ENCODE data around the gene MICAL2.

MICAL2 gene

GRCh38 chr11:12160680-12161079 lies 50.3 kb downstream of the MICAL2 start:
- no peak for DNase-seq (ENCODE audit: low spot score)
- TF ChIP-seq CTCF (conservative IDR thresholded peaks at IDR 0.05; ENCODE audit: low read depth): no peak
- ChIA-PET CTCF (interaction anchor here (0.6 to 0.7 kb wide), 3 partner anchors 26 to 37 kb away, joined by 3 read pairs; no protein-coding TSS in a partner anchor), POLR2A (ENCODE audit: low non-redundant PET) (no interaction called here)
- H3K27ac ChIP-seq: peak overlapping the region; percentile 52

- ChIA-PET POLR2A (ENCODE audit: low non-redundant PET) (no interaction called here), CTCF (interaction anchor here (0.6 to 0.7 kb wide), 2 partner anchors 25 to 36 kb away, joined by 3 read pairs; no protein-coding TSS in a partner anchor)
- H3K27ac ChIP-seq: peak overlapping the region; percentile 52
- no peak for DNase-seq (ENCODE audit: low spot score)
- no peak for TF ChIP-seq CTCF (conservative IDR thresholded peaks at IDR 0.05; ENCODE audit: low read depth)
Measured at GRCh38 chr11:12161137-12161536, 50.7 kb downstream of the MICAL2 start.

- ChIA-PET CTCF (no interaction called here), POLR2A (ENCODE audit: low non-redundant PET) (no interaction called here)
- no peak for DNase-seq (ENCODE audit: low spot score)
- no peak for TF ChIP-seq CTCF (conservative IDR thresholded peaks at IDR 0.05; ENCODE audit: low read depth)
- H3K27ac ChIP-seq: peak overlapping the region; percentile 5; the same call in 1 of the 2 replicates
Measured at GRCh38 chr11:12161603-12162350, 51.4 kb downstream of the MICAL2 start.

GRCh38 chr11:12162652-12163051 lies 52.3 kb downstream of the MICAL2 start:
- no peak for TF ChIP-seq CTCF (conservative IDR thresholded peaks at IDR 0.05; ENCODE audit: low read depth)
- ChIA-PET POLR2A (ENCODE audit: low non-redundant PET) (no interaction called here), CTCF (interaction anchor here (1.0 kb wide), 1 partner anchor 71 kb away, joined by 4 read pairs; no protein-coding TSS in a partner anchor)
- peak overlapping the region; percentile 65; the same call in 1 of the 2 replicates for H3K27ac ChIP-seq
- no peak for DNase-seq (ENCODE audit: low spot score)

- ChIA-PET CTCF (interaction anchor here (1.0 kb wide), 1 partner anchor 70 kb away, joined by 4 read pairs; no protein-coding TSS in a partner anchor), POLR2A (ENCODE audit: low non-redundant PET) (interaction anchor here (0.7 kb wide), 1 partner anchor 53 kb away, joined by 4 read pairs; the partner anchor contains the start of gene MICAL2)
- no peak for TF ChIP-seq CTCF (conservative IDR thresholded peaks at IDR 0.05; ENCODE audit: low read depth)
- H3K27ac ChIP-seq: peak overlapping the region; percentile 65
- DNase-seq (ENCODE audit: low spot score): no peak
Measured at GRCh38 chr11:12163181-12163941, 53.0 kb downstream of the MICAL2 start.
